Measurements from ENCODE around the gene ZIC5.

Gene ZIC5

DNA sequence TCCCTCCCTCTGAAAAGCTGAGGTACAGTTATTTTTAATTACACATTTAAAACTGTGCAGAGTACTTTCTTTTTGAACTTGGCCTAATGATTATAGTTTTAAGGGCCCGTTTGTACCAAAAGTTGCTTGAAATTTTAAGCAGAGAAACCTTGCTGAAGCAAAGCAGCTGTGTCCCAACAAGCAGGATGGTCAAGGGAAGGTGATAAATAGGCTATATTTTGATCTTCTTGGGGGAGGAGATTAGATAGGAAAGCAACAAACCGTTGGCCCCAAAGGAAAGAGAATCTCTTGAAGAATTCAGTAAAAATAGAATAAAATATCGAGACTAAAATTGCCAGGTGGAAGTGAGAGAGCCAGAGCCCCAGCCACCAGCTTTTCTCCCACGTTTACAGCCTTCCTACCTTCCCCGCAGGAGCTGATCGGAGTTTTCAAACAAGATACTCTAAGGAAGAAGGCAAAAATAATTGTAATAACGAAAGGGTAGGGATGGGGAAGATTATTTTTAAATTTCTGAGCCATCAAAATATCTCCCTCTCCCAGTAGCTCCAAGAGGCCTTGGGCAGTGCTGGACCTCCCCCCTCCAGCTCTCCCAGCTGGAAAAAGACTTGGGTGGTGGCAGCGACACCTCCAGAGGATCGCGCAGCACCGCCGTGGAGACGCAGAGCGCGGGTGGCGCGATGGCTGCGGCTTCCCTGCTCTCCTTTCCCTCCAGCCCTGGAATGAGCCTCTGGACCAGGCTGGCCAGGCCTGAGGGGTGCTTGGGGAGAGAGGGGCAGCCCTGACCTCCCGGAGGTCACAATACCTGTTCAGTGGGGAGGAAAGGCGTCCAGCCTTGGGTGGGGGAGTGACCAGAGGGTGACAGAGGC lies 15.8 kb upstream of the ZIC5 start:
- DNase-seq = no peak

DNA sequence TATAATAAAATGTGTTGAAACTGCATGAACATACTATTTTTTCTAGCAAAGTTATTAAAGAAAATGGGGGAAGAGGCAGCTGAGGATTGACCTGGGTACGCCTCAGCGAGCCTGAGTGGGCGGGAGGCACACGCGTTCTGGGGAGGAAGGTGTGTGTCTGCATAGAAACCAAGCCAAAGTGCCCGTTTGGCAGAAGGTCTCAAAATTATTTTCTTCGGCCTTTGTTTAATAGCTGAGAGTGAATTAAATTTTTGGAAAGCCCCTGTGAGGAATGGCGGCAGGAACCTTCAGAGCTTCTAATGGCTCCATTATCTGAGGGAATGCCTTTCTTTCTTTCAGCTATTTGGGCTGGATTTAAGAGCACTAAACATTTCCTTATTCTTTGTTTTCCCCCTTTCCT lies 15.2 kb upstream of the ZIC5 start:
- no peak for DNase-seq

DNA sequence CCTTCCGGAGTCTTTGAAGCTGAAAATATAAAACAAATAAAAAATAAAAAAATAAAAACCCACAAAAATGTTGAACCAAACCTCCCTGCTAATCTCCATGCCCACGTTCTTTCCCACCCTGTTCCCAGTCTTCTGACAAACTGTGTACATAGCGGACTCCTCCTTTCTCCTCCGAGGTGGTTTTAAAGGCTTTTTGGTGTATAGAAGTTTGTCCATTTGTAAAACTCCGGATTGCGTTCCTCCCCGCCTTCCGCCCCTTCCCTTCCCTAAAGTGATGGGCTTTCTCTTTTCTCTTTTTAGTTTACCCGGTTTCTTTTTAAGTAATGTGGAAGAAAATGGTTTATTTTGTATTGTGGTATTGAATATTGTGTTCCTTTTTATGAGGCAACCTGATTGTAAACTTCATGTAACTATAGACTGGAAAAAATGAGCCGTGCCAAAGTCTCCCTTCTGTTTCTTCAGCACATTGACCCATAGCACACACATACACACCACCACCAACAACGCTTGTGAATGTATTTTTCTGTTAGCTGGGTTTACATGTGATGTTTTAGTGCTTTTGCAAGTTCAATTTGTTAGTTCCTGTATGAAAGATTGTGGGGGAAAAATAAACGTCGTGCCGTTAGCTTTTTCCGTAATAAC lies 14.4 kb upstream of the ZIC5 start:
- no peak for DNase-seq

DNA sequence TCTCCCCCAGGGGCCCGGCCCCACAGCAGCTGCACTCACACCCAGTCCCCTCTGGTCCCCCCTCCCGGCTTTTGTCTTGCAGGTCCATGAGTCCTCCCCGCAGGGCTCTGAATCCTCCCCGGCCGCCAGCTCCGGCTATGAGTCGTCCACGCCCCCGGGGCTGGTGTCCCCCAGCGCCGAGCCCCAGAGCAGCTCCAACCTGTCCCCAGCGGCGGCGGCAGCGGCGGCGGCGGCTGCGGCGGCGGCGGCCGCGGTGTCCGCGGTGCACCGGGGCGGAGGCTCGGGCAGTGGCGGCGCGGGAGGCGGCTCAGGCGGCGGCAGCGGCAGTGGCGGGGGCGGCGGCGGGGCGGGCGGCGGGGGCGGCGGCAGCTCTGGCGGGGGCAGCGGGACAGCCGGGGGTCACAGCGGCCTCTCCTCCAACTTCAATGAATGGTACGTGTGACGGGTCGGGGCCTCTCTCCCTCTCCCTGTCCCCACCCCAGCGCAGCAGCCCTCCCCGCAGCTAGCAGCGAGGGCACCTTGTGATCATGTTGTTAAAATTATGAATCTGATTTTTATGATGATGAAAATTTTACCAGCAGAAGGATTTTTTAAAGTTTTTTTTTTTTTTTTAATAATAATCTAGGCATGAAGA lies 13.8 kb upstream of the ZIC5 start:
- DNase-seq = no peak

DNA sequence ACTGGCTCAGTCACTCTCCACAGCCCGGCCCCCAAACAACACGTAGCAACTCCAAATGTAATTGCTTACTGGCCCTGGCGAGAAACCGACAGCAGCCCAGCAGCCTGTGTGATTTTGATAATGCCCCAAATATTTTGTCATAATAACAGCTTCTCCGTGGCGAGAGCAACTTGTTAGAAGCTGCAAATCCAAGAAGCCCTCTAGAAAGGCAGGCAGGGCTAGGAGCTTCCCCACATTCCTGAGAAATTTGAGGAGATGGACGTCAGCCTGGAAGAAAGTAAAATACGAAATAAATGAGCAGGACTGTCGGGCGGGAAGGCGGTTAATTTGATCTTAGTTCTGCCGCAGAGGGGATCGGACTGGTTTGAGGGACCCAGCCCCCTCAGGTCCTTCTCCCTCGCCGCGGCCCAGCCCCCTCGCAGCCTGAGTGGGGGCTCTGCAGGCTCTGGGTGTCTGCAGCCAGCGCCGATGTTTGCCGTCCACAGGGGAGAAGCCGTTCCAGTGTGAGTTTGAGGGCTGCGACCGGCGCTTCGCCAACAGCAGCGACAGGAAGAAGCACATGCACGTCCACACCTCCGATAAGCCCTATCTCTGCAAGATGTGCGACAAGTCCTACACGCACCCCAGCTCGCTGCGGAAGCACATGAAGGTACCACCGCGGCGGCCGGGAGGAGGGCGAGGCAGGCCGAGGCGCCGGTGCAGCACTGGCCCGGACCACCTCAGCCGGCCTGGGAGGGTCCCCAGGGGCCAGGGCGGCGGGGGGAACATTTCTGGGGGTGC lies 13.1 kb upstream of the ZIC5 start:
- DNase-seq = no peak

DNA sequence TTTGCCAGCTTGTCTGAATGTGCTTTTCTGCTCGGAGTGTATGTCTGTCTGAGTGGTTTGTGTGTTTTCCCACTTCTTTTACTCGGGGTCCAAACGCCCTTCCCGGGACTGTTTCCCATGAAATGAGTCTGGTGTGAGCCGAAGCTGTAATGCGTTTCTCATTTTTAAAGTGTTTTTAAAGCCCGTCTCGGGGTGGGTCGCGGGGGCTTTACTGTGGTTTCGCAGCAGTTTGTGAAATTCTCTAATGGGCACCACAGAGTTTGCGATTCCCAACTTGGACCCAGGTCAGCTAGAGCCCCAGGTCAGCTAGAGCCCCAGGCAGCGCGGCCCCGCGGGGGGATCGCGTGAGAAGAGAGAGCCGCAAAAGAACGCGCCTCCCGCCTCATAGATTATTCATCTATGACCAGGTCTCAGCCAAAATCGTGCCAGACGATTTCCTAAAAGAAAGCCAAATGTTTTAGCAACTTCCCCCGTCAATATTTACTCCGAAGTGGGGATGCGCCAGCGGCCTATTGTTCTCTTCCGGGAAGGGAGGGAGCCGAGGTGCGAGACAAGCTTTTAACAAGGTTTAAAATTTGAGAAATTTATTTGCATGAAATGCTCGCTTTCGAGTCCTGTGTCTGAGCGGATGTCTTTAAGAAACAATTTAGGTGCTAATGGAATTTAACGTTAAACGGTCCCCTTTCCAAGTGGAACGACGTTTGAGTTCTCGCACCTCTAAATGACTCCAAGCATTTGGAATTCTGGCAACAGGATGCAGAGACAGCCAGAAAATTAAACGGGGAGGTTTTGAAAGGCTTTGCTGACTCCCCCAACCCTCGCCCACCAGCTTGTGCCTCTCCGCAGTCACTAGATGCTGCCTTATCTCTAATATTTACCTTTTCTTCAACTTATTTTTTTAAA lies 12.2 kb upstream of the ZIC5 start:
- DNase-seq = no peak

DNA sequence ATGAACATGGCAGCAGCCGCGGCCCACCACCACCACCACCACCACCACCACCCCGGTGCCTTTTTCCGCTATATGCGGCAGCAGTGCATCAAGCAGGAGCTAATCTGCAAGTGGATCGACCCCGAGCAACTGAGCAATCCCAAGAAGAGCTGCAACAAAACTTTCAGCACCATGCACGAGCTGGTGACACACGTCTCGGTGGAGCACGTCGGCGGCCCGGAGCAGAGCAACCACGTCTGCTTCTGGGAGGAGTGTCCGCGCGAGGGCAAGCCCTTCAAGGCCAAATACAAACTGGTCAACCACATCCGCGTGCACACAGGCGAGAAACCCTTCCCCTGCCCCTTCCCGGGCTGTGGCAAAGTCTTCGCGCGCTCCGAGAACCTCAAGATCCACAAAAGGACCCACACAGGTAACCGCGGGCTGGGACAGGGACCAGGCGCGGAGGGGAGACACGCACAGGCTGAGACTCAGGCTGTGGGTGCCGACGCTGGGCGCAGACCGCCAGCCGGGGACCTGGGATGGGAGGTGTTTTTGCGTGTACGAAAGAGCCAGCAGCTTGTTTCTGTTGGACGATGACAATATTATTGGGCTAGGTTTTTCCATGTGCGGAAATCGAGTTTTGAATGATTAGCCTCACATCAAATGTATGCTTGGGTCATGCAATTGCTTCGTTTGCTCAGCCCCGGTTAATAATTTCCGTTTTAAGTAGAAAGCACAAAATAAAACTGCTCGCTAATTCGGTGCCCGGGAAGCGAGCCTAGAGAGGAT lies 11.3 kb upstream of the ZIC5 start:
- DNase-seq = no peak

DNA sequence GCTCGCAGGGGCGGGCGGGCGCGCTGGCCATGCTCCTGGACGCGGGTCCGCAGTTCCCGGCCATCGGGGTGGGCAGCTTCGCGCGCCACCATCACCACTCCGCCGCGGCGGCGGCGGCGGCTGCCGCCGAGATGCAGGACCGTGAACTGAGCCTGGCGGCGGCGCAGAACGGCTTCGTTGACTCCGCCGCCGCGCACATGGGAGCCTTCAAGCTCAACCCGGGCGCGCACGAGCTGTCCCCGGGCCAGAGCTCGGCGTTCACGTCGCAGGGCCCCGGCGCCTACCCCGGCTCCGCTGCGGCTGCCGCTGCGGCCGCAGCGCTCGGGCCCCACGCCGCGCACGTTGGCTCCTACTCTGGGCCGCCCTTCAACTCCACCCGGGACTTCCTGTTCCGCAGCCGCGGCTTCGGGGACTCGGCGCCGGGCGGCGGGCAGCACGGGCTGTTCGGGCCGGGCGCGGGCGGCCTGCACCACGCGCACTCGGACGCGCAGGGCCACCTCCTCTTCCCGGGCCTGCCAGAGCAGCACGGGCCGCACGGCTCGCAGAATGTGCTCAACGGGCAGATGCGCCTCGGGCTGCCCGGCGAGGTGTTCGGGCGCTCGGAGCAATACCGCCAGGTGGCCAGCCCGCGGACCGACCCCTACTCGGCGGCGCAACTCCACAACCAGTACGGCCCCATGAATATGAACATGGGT lies 10.6 kb upstream of the ZIC5 start:
- DNase-seq = no peak

DNA sequence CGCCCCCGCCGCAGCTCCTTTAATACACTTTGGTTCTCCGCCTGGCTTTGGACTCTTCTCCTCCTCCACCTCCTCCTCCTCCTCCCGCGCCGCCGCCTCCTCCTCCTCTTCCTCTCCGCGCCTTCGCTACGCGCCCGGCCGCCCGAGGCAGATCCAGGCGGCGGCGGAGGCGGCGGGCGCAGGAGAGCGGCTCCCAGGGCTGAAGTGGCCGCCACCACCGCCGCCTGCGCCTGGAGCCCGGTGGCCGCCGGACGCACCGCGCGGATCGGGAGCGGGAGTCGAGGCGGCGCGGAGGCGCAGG lies 10.1 kb upstream of the ZIC5 start, which contains the start of gene ZIC2:
Gene ZIC2, plus strand, starts transcription at position 50 of the 301 bp plus-strand sequence. CDS start 281 bp downstream, outside the sequence.
- DNase-seq = peak; percentile 69

DNA sequence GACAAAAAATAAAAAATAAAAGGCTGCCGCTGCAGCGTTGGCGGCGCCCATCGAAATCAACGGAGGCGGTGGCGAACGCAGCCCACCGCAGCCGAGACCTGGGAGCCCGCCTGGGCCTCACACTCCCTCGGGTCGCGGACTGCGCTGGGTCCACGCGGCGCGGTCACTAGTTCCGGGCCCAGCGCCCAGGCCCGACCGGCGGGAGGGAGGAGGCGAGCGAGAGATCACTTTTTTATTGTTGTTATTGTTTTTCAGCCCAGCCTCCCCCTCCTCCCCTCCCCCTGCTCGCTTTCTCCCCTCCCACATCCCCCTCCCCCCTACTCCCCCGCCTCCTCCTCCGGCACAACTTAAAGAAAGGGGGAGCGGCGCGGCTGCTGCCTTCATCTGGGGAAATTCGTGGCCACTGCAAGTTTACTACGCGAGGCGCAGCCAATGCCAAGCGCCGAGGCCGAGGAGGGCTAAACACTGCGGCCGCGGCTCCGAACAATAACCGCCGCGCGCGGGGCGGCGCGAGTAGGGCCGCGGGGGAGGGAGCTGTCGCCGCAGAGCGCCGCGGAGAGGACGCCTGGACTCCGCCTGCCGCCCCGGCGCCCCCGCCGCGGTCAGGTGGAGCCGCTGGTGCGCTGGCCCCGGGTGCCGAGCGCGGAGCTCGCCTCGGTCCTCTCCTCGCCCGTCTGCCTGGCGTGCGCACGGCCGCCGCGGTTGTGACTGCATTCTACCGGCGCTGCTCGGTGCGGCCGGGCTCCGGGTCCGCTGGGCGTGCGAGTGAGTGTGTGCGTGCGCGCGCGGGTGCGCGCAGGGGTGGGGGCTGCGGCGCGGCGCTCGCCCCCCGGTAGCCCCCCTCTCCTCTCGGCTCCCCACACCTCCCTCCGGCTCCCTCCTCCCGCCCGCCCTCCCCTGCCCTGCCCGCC lies 9.5 kb upstream of the ZIC5 start:
- peak; percentile 82 for DNase-seq

DNA sequence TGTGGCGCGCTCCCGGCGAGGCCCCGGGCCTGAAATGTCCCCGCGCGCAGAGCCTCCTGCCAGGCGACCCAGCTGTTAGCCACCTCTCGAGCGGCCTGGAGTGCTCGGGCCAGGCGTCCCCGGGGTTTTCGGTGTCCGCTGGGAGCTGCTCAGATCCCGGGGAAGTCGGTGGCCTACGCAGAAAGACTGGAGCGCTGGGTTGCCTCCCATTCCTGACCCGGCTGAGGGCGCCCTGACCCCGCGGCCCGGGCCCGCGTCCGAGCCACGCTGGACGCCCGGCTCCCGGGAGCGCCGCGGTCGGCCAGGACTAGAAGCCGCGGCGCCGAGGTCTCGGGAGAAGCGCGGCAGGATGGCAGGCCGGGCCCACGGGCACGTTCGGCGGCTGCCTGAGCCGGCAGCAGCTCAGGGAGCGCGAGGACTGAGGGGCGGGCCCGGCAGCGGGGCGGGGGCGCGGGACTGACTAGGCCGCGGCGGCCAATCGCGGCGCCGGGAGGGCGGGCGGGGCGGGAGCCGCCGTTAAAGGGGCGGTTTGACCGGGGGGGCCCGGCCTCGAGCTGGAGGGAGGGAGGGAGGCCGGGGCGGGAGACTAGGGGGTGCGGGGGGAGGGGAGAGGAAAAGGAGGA lies 8.7 kb upstream of the ZIC5 start:
- DNase-seq = peak; percentile 81

DNA sequence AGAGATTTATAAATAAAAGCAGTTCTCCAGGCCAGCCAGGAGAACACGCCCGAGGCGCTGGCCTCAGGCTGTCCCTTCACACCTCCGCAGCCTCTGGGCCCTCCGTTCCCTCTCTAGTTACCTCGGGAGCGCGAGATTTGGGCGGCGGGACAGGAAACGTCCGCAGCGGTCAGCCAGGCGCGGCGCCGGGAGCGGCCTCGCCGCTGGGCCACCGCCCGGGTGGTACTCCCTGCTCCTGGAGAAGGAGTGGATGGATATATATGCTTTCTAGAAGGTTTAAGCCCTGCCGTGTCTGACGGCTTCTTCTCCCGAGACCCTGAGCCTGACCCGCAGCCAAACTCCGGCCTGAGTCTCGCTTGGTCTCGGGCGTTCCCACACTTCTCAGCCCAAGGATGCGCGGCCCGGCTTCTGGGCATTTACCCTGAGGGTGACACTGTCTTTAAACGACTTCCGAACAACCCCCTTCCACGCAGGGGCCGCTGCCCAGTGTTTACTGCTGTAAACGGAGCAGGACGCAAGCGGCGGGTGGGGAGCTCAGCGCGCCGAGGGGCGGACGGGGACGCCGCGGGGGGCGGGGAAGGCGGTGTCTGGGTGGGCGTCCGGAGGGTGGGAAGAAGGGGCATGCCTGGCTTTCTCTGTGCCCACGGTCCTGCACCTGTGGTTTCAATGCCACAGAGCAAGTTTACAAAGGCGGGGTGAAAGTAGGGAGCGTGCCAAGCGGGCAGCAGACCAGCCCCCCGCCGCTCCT lies 8.1 kb upstream of the ZIC5 start:
- no peak for DNase-seq

DNA sequence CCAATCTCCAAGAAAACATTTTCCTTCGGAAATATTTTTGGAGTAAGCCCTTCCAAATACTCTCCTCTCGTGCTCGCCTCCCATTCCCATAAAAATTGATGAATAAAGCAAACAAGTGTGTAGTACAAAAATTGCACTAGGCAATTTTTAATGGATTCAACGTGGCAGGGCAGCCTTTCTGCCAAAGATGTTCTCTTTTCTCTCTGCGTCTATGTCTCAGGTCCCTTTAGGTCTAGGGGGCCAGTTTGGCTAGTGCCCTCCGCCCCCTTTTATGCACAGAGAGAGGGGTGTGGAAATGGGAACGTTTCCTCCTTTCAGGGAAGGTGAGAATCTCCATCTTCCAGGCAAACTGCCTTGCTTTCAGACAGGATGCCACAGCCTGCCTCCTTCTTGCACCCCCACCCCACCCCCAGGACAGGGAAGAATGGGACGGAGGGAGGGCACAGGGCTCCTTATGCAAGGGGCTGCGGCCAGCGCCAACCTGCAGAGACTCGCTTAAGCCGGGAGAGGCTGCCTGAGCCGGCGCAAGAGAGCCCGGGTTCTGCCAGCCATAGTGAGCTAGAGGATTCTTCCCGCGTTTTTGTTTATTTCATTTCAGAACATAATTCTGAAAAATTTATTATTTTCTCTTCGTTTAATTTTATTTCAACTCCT lies 7.4 kb upstream of the ZIC5 start:
- DNase-seq = no peak

DNA sequence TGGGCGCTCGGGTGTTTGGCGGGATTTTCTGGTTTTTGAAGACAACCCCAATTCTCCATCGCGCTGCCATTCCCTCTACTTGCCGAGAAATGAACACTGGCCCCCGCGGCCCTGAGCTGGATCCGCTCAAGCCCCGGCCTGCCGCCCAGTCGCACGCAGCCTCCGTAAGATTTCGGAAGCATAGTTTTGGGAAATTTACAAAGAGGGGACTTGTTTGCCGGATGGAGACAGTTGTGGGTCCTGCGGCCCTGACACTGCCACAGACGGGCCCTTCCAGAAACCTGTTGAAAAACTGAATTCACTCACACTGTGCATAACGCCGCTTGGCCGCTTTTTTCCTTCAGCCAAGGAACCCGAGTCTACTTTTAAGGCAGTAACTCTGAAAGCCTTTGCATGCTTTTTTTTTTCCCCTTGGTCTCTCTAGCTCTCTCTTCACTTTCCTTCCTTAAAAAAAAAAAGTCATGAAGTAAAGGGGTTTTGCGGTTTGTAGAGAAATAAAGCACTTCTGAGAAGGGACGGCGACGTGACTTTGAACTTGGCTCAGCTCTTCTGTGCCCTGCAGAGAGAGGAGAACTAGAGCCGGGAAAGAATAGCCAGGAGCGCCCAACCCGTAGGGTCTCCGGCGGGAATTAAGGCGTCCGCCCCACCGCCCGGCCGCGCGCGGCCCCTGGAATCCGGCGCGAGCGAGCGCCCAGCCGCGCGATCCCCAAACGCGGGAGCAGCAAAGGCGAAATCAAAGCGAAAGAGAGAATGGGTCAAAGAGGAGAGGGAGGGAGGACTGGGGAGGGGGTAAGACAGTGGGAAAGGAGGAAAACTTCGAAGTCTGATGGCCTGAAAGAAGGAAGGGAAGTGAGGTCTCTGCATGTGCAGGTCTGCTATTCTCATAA lies 6.6 kb upstream of the ZIC5 start:
- DNase-seq = no peak

DNA sequence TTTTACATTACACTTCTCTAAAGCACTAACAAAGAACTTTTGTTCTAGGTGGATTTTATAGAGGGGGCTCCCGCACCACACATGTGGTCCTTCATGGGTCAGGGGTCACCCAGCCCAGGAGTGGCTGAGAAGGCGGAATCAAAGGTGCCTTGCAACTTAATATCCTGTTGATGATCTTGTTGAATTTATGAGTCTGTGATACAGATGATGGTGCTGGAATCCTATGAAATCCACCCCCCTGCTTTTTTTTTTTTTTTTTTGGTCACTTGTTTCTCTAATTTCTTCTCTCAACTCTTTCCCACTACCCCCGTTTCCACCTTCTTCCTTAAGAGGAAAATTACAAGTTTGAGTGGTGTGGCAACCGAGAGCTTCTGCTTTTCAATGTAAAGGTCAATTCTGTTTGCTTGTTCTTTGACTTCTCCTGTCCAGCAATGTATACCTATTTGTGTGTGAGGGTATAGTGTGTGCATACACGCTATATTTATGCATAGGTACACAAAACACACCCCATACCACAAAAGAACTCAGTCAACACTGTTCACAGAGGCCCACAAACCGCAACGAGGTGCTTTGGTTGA lies 5.9 kb upstream of the ZIC5 start:
- DNase-seq = no peak

DNA sequence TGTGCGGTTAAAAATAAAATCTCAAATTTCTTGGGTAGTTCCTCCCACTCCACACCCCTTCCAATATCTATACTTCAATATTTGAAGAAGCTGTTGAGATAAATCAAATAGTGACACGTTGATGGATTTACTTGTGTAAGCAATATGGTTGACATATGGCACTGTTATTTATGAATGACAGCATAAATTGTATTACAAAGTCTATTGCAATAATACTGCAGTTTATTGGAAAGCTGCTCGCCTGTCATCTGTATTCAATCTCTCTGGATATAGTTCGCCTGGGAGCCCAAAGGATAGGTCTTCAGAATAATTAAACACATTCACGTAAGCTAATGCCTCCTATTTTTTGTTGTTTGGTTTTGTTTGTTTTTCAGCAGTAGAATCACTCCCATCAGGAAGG lies 5.0 kb upstream of the ZIC5 start:
- no peak for DNase-seq
